Esophagus squamous epithelium (tissue), 5 donors: ENCODE results near the gene CCDC80. TPM values are rescaled to one million over a fixed set of nuclear protein-coding genes. Genes with fewer than 3 reads are reported as not detected.
A peak's percentile ranks its signal among the peaks of the same experiment; 100 is the strongest.
"Not testable (repeated sequence)": the region's sequence is repeated elsewhere in the genome, so short reads cannot be mapped to it uniquely, and the experiment has no call there.

Source experiments
- DNase-seq: peaks from one replicate; lab custom pipeline; 2025; lab: John Stamatoyannopoulos, UW
- H3K27ac ChIP-seq, 4 donors: fragments of 200-600 bp; sonication (generic); one replicate each; pipeline ENCODE4 v1.5.1; 2016 to 2019; ENCODE audit warnings: mild to moderate bottlenecking in 1 of 4
- H3K27me3 ChIP-seq, 4 donors: fragments of 200-600 bp; sonication (generic); 1 replicate in 3 of 4; 2 replicates in 1 of 4; pipeline versions ENCODE4 v1.5.1 to v1.6.0; 2017 to 2021; ENCODE audit warnings: antibody characterized with exemption in 1 of 4
- H3K36me3 ChIP-seq, 3 donors: fragments of 200-600 bp; sonication (generic); one replicate each; pipeline ENCODE4 v1.5.1; 2016 to 2019
- H3K4me1 ChIP-seq, 3 donors: fragments of 200-600 bp; sonication (generic); one replicate each; pipeline ENCODE4 v1.5.1; 2017 to 2019
- H3K4me3 ChIP-seq, 4 donors: fragments of 200-600 bp; sonication (generic); 1 replicate in 3 of 4; 2 replicates in 1 of 4; pipeline ENCODE4 v1.5.1; 2016 to 2019; ENCODE audit warnings: mild to moderate bottlenecking in 2 of 4, moderate library complexity in 1 of 4
- H3K9me3 ChIP-seq, 3 donors: fragments of 200-600 bp; sonication (generic); one replicate each; pipeline ENCODE4 v1.5.1; 2016 to 2019
- CTCF ChIP-seq, 6 experiments: fragments of 450-650 bp in 4 of 6; fragments of 200-600 bp in 2 of 6; sonication (generic) in 2 of 6; IDR thresholded peaks; one replicate each; pipeline ENCODE4 v1.5.1; 2016 to 2019; ENCODE audit warnings: antibody characterized with exemption in 6 of 6, mild to moderate bottlenecking in 4 of 6, moderate library complexity in 4 of 6
- POLR2A ChIP-seq, 4 donors: fragments of 450-650 bp; IDR thresholded peaks; one replicate each; pipeline ENCODE4 v1.6.1; 2017; ENCODE audit warnings: antibody characterized with exemption in 4 of 4, mild to moderate bottlenecking in 4 of 4, moderate library complexity in 3 of 4
- WGBS, 2 donors: methylation state at CpG; one replicate each; pipeline ENCODE4 v1.1.5; 2018; 5-methylcytosine and 5-hydroxymethylcytosine counted together
- intact Hi-C: fragments of 100-400 bp; cut with DNase I; formaldehyde crosslinking; loops from one replicate; pipeline ENCODE4 v1.15.0; 2022
- total RNA-seq, 4 donors: library from RNA; depleted of rRNA; stranded (reverse); fragments of >200 nt; gene quantifications; one replicate each; pipeline ENCODE4 v1.1.0, GENCODE V29; 2016
- donor health status: DM: yes; HTN: yes; CAD: no.

Gene CCDC80
- total RNA-seq, 4 donors from 2014 or later = 2.0 to 69.6 (median 13.1) TPM

GRCh38 chr3:112572701-112573100, 68.2 kb downstream of the CCDC80 start:
- Histone ChIP-seq H3K4me1 (peaks cover 0 to 4% (median 0%) of the 10 kb centered on the region in 3 donors), H3K27me3 (no peaks in the 10 kb centered on the region), H3K36me3 (peaks cover 0 to 86% (median 0%) of the 10 kb centered on the region in 3 donors), H3K4me3 (no peak overlapping the region), H3K9me3 (no peaks in the 10 kb centered on the region), H3K27ac (no peak overlapping the region)
- DNase-seq = no peak
- TF ChIP-seq POLR2A (IDR thresholded peaks at IDR 0.05) (no peak), CTCF (IDR thresholded peaks at IDR 0.05) (no peak)
- intact Hi-C loops = no loop called here
- WGBS, 2 donors = 73 to 83% methylated on average over 1 of the region's 1 CpG

GRCh38 chr3:112569265-112569664, 71.7 kb downstream of the CCDC80 start:
- Histone ChIP-seq H3K27ac (no peak overlapping the region), H3K4me1 (peaks cover 0 to 7% (median 4%) of the 10 kb centered on the region in 3 donors), H3K36me3 (peaks cover 0 to 90% (median 0%) of the 10 kb centered on the region in 3 donors), H3K4me3 (no peak overlapping the region), H3K9me3 (no peaks in the 10 kb centered on the region), H3K27me3 (no peaks in the 10 kb centered on the region)
- no peak for DNase-seq
- intact Hi-C loops = no loop called here
- WGBS, 2 donors = 26 to 46% methylated on average over 1 of the region's 1 CpG
- TF ChIP-seq POLR2A (IDR thresholded peaks at IDR 0.05) = no peak
- TF ChIP-seq CTCF (IDR thresholded peaks at IDR 0.05) = no peak

- Histone ChIP-seq H3K4me1 (peaks cover 0 to 13% (median 4%) of the 10 kb centered on the region in 3 donors), H3K27me3 (no peaks in the 10 kb centered on the region), H3K9me3 (no peaks in the 10 kb centered on the region), H3K27ac (no peak overlapping the region), H3K36me3 (peaks cover 0 to 84% (median 0%) of the 10 kb centered on the region in 3 donors), H3K4me3 (no peak overlapping the region)
- WGBS, 2 donors = 74 to 100% methylated on average over 2 of the region's 2 CpGs
- DNase-seq = no peak
- no peak for TF ChIP-seq POLR2A (IDR thresholded peaks at IDR 0.05)
- TF ChIP-seq CTCF (IDR thresholded peaks at IDR 0.05) = no peak
- intact Hi-C loops = no loop called here
Measured at GRCh38 chr3:112568642-112569041, 72.3 kb downstream of the CCDC80 start.

- DNase-seq = no peak
- Histone ChIP-seq H3K4me3 (no peak overlapping the region), H3K27ac (no peak overlapping the region), H3K4me1 (peaks cover 4 to 36% (median 9%) of the 10 kb centered on the region in 3 donors), H3K36me3 (peaks cover 0 to 48% (median 0%) of the 10 kb centered on the region in 3 donors), H3K27me3 (no peaks in the 10 kb centered on the region), H3K9me3 (no peaks in the 10 kb centered on the region)
- intact Hi-C loops = no loop called here
- no peak for TF ChIP-seq CTCF (IDR thresholded peaks at IDR 0.05)
- no peak for TF ChIP-seq POLR2A (IDR thresholded peaks at IDR 0.05)
Measured at GRCh38 chr3:112564940-112565305, 76.0 kb downstream of the CCDC80 start.

GRCh38 chr3:112564247-112564939, 76.5 kb downstream of the CCDC80 start:
- H3K4me3 ChIP-seq, H3K9me3 ChIP-seq, H3K27me3 ChIP-seq, DNase-seq, H3K27ac ChIP-seq, intact Hi-C loops: not testable (repeated sequence)
- peaks cover 0 to 45% (median 0%) of the 10 kb centered on the region in 3 donors for H3K36me3 ChIP-seq
- peak in 1 of 6 experiments; percentile 10 for TF ChIP-seq CTCF (IDR thresholded peaks at IDR 0.05)
- 78 to 82% methylated on average over 11 to 15 of the region's 15 CpGs for WGBS, 2 donors
- peaks cover 7 to 41% (median 15%) of the 10 kb centered on the region in 3 donors for H3K4me1 ChIP-seq
